Neural cell (in vitro differentiated cells): ENCODE results near the gene HEXIM1. TPM values are rescaled to one million over a fixed set of nuclear protein-coding genes. Genes with fewer than 3 reads are reported as not detected.

Experiments
- H2AFZ ChIP-seq: fragments of 200-600, 300-800 bp; sonication (generic), shearing (Covaris generic); 2 replicates; pipeline ENCODE4 v1.6.0; 2014; ENCODE audit warnings: low read depth, mild to moderate bottlenecking, antibody characterized with exemption, low read length, moderate library complexity
- H3F3A ChIP-seq: fragments of 200-600 bp; shearing (Covaris generic); 2 replicates; pipeline ENCODE4 v1.6.1; 2016; ENCODE audit warnings: mild to moderate bottlenecking, moderate library complexity, mixed read lengths, antibody characterized with exemption, low read length; ENCODE audit not compliant: insufficient read depth, poor library complexity, severe bottlenecking
- H3K27ac ChIP-seq: fragments of 200-600, 300-800 bp; sonication (generic), shearing (Covaris generic); 2 replicates; pipeline ENCODE4 v1.5.1; 2014; ENCODE audit warnings: mild to moderate bottlenecking, low read length, moderate library complexity
- H3K27me3 ChIP-seq: fragments of 300-800, 200-600 bp; sonication (generic), shearing (Covaris generic); 2 replicates; pipeline ENCODE4 v1.6.0; 2014; ENCODE audit warnings: mild to moderate bottlenecking, low read depth, low read length, moderate library complexity; ENCODE audit not compliant: insufficient read depth
- H3K36me3 ChIP-seq: fragments of 300-800, 200-600 bp; sonication (generic), shearing (Covaris generic); 2 replicates; pipeline ENCODE4 v1.5.1; 2014; ENCODE audit warnings: mild to moderate bottlenecking, antibody characterized with exemption, low read length, moderate library complexity; ENCODE audit not compliant: insufficient read depth
- H3K4me2 ChIP-seq: fragments of 300-800, 200-600 bp; sonication (generic), shearing (Covaris generic); 2 replicates; pipeline ENCODE4 v1.6.0; 2014; ENCODE audit warnings: mild to moderate bottlenecking, low read length
- H3K4me3 ChIP-seq: fragments of 300-800, 200-600 bp; sonication (generic), shearing (Covaris generic); 2 replicates; pipeline ENCODE4 v1.5.1; 2014; ENCODE audit warnings: mild to moderate bottlenecking, low read length, moderate library complexity
- H3K79me2 ChIP-seq: fragments of 200-600 bp; shearing (Covaris generic); replicated peaks from 2 replicates; pipeline ENCODE4 v1.6.0; 2014; ENCODE audit warnings: mild to moderate bottlenecking, low read length, moderate library complexity; ENCODE audit not compliant: insufficient read depth
- H3K9ac ChIP-seq: fragments of 300-800, 200-600 bp; sonication (generic), shearing (Covaris generic); 2 replicates; pipeline ENCODE4 v1.6.1; 2016; ENCODE audit warnings: mild to moderate bottlenecking, low read length, mixed read lengths
- H3K9me2 ChIP-seq: fragments of 200-600 bp; shearing (Covaris generic); 2 replicates; pipeline ENCODE4 v1.6.1; 2016; ENCODE audit warnings: mild to moderate bottlenecking, low read length, mixed read lengths; ENCODE audit not compliant: insufficient read depth
- H3K9me3 ChIP-seq: fragments of 200-600, 300-800 bp; sonication (generic), shearing (Covaris generic); 2 replicates; pipeline ENCODE4 v1.6.1; 2016; ENCODE audit warnings: mild to moderate bottlenecking, mixed run types, low read length, moderate library complexity, mixed read lengths
- H4K20me1 ChIP-seq: fragments of 200-600 bp; shearing (Covaris generic); 2 replicates; pipeline ENCODE4 v1.6.1; 2016; ENCODE audit warnings: mild to moderate bottlenecking, mixed run types; ENCODE audit not compliant: insufficient read depth
- CTCF ChIP-seq: fragments of 450-650 bp; IDR thresholded peaks from 2 replicates; pipeline ENCODE4 v1.5.1; 2014; ENCODE audit warnings: antibody characterized with exemption, mild to moderate bottlenecking, moderate library complexity; ENCODE audit not compliant: poor library complexity, severe bottlenecking
- EP300 ChIP-seq: fragments of 450-650 bp; conservative IDR thresholded peaks from 2 replicates; pipeline ENCODE4 v1.6.1; 2014; ENCODE audit warnings: antibody characterized with exemption, mild to moderate bottlenecking, moderate library complexity; ENCODE audit not compliant: poor library complexity, severe bottlenecking
- EZH2 ChIP-seq: fragments of 200-600, 300-800 bp; shearing (Covaris generic), sonication (generic); IDR thresholded peaks from 2 replicates; pipeline ENCODE4 v1.6.1; 2014; ENCODE audit warnings: antibody characterized with exemption, low read length, borderline replicate concordance, mild to moderate bottlenecking; ENCODE audit not compliant: insufficient read depth, poor library complexity, severe bottlenecking
- MXI1 ChIP-seq: fragments of 450-650 bp; conservative IDR thresholded peaks from 2 replicates; pipeline ENCODE4 v1.6.1; 2014; ENCODE audit warnings: antibody characterized with exemption, mild to moderate bottlenecking; ENCODE audit not compliant: poor library complexity, severe bottlenecking
- POLR2AphosphoS5 ChIP-seq: IDR thresholded peaks from 2 replicates; pipeline ENCODE4 v1.6.1; 2012
- RAD21 ChIP-seq: fragments of 450-650 bp; conservative IDR thresholded peaks from 2 replicates; pipeline ENCODE4 v1.6.1; 2014; ENCODE audit warnings: antibody characterized with exemption, mild to moderate bottlenecking, moderate library complexity
- REST ChIP-seq: IDR thresholded peaks from 2 replicates; pipeline ENCODE4 v1.6.1; 2012; ENCODE audit warnings: borderline replicate concordance
- TAF1 ChIP-seq: IDR thresholded peaks from 2 replicates; pipeline ENCODE4 v1.6.1; 2012; ENCODE audit warnings: low read depth
- polyA plus RNA-seq: library from polyadenylated mRNA; depleted of rRNA; stranded (reverse); fragments of >200 nt; gene quantifications from 2 replicates; pipeline ENCODE4 v1.2.3, GENCODE V29; 2014

HEXIM1 gene
- polyA plus RNA-seq, 1 donor from 2014 or later = 9.0 TPM

GRCh38 chr17:45104029-45104428 lies 44.2 kb upstream of the HEXIM1 start:
- no peaks in the 10 kb centered on the region for H3K9me3 ChIP-seq
- H2AFZ ChIP-seq = no peak overlapping the region
- no peaks in the 10 kb centered on the region for H3K9me2 ChIP-seq
- no peaks in the 10 kb centered on the region for H3K79me2 ChIP-seq
- H3K36me3 ChIP-seq = peaks cover 6% of the 10 kb centered on the region
- no peak overlapping the region for H3K4me3 ChIP-seq
- TF ChIP-seq TAF1 = no peak
- no peak for TF ChIP-seq EZH2
- TF ChIP-seq EP300 = no peak
- TF ChIP-seq MXI1 = no peak
- TF ChIP-seq REST = no peak
- no peak for TF ChIP-seq POLR2AphosphoS5
- no peak for TF ChIP-seq CTCF
- TF ChIP-seq RAD21 = no peak
- no peaks in the 10 kb centered on the region for H3F3A ChIP-seq
- no peak overlapping the region for H3K27ac ChIP-seq
- H4K20me1 ChIP-seq = no peaks in the 10 kb centered on the region
- no peak overlapping the region for H3K4me2 ChIP-seq
- no peaks in the 10 kb centered on the region for H3K27me3 ChIP-seq
- no peak overlapping the region for H3K9ac ChIP-seq

DNA sequence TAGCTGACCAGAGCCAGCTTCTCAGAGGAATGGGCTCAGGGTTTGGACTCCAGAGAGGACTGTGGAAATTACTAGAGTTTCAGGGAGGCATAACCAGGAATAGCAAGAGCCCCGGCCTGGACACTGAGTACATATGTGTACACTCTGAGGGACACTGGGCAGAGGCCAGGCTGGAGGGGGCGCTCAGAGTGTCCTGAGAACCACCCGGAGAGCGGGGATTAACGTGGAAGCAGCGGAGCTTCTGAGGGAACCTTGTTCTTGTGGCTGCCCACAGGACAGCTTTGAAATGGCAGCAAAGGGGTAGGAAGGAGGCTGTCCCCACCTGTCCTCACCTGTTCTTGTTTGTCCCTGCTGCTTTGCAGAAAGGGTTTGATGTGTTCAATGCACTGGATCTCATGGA lies 43.8 kb upstream of the HEXIM1 start:
- no peak for TF ChIP-seq REST
- no peak for TF ChIP-seq POLR2AphosphoS5
- TF ChIP-seq CTCF = no peak
- no peak for TF ChIP-seq EP300
- TF ChIP-seq EZH2 = no peak
- no peaks in the 10 kb centered on the region for H3K79me2 ChIP-seq
- H2AFZ ChIP-seq = no peak overlapping the region
- H3K27ac ChIP-seq = no peak overlapping the region
- no peaks in the 10 kb centered on the region for H3F3A ChIP-seq
- no peak overlapping the region for H3K4me2 ChIP-seq
- H3K9ac ChIP-seq = no peak overlapping the region
- no peaks in the 10 kb centered on the region for H3K9me2 ChIP-seq
- H3K4me3 ChIP-seq = no peak overlapping the region
- no peaks in the 10 kb centered on the region for H3K9me3 ChIP-seq
- H4K20me1 ChIP-seq = no peaks in the 10 kb centered on the region
- peaks cover 6% of the 10 kb centered on the region for H3K36me3 ChIP-seq
- H3K27me3 ChIP-seq = no peaks in the 10 kb centered on the region
